Kasumi-1 (cell line): ENCODE results near the gene FASN.
A peak's percentile ranks its signal among the peaks of the same experiment; 100 is the strongest.

ENCODE experiments used
- DNase-seq, 2 experiments: peaks; one replicate each; lab custom pipeline; 2025; lab: John Stamatoyannopoulos, UW

FASN gene

DNA sequence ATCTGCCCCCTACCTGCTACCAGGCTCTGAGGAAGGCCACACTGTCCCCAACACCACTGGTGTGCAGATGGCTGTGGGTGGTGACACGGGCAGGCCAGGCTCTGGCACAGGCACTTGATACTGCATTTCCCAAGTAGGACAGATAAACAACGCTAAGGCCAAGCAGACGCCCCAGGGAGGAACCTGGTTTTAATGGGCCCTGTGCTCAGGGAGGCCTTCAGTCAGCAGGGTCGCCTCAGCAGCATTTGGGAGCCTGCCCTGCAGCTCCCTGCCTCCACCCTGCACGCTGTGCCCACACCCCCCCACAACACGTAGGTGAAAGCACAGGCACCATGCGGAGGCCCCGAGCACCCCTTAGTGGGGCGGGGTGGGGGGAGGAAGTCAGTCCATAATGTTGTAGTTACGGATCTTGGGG lies 3.3 kb upstream of the FASN start:
- DNase-seq, result no peak

DNA sequence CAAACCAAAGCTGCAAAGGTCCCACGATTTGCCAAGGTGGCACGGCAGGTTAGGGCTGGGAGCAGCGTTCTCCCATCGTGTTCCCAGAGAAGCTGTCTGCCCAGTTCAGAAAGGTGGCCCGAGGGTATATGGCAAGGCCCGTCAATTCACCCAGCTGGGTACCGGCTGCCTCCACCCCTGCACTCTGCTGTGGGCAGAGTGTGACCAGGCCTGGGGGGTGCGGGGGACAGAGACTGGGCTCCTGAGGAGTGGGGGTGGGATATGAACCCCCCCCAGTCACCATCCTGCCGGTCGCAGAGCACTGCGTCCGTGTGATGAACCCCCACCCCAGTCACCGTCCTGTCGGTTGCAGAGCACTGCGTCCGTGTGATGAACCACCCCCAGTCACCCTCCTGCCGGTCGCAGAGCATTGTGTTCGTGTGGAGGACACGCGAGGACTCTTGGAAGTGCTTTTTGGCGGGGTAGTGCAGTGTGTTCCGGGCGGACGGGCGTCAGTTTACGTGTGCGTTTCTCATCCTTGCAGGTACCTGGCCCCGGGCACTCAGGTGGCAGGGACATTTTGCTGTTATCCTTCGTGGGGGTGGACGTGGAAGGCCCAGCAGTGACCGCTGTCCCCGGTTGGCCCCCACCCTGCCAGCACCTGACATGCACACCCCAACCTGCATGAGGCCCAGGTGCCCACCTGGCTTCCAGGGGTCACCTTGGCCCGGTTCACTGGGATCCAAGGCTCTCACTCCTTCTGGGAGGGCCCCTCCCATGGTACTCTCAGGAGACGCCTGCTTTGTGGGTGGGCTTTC lies 2.7 kb upstream of the FASN start:
- DNase-seq, result no peak

DNA sequence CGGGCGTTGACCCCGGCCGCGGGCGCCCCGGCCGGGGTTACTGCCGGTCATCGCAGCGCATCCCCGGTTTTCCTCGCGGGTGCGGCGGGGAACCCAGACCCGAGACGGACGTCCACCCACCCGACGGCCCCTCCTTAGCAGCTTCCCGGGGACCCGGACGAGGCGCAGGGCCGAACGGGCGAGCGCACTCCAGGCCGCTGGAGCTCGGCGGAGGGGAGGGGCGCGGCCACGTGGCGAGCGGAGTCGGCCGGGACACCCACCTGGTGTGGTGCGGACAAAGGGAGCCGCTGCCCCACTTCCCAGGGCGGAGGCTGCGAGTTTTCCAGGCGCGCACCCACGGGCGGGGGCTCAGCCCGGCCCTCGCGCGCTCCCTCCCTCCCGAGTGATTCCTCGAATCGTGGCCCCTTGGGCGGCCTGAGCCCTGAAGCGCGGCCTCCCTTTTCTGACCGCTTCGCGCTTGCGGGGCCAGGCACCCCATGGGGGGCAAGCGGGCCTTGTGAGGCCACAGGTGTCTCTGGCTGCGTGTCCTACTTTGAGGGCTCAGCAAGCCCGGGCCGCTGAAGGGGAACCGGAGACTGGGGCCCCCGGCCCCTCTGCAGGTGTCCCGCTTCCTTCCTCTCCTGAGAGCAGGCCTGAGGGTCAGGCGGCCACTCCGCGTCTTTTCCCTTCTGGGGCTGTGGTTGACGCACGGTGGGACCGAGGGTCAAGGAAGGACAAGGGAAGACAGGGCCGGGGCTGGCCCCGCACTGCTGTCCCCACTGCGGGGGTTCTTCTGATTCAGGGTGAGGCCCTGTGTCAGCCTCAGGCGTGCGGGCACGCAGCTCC lies 1.1 kb upstream of the FASN start:
- peak in 1 of 2 experiments; percentile 17 for DNase-seq

DNA sequence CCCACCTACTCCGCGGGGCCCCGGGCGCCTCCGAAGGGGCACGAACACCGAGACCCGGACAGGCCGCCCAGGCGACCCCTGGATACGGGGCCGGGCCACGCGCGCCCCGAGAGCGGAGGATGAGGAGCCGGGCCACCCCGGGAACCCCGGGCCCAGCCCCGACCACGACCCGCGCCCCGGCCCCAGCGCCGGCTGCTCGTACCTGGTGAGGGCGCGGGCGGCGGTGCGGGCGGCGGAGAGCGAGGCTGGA lies 192 bp downstream of the FASN start:
- DNase-seq, result no peak

DNA sequence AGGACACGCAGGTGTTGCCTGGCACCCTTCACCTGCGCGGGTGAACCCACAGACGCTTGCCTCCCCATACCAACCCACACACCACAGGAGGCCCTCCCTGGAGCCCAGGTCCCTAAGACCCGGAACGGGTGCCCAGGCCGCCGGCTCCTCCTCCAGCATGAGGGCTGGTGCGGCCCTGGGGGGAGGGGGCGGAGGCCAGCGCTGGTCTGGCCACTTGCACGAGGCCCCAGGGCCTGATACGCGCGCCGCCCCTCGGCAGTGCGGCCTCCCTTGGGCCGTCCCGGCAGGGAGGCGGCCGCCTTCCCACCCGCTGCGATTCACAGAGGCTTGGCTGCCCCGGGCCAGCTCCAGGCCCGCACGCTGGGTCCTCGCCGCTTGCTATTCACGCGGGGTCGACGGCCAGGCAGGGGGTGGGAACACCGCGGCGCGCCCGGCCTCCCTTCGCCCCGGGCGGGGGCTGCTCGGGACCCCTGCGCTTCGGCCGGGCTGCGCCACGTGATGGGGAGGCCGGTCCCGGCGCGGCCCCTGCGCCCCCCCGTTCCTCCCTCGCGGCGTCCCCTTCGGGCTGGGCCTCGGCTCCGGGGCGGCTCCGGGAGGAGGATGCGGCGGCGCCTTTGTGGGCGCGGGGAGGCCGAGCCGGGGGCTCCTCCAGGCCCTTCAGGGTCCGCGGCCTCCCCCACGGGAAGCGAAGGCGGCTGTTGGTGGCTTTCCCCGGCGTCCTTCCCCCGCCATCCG lies 685 bp downstream of the FASN start:
- DNase-seq, result no peak

DNA sequence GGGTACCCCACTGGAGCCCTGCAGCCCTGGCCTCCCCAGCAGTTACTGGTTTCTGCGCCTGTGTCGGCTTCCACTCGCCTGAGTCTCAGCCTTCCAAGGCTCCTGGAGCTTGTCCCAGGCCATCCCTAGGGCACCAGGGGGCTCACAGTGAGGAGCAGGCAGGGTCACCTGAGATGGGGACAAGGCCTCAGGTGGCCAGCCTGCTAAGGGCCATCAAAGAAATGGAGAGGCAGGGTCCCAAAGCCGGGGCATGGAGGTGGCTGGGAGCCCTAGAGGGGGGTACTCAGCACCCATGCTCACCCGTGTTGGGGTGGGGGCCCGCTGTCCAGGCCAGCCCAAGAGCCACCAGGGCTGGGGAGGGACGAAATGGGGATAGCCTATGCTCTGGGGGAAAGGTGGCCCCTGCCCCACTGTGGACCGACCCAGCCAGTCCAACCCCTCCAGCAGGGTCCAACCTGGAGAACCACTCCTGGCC lies 1.3 kb downstream of the FASN start:
- DNase-seq, result no peak

DNA sequence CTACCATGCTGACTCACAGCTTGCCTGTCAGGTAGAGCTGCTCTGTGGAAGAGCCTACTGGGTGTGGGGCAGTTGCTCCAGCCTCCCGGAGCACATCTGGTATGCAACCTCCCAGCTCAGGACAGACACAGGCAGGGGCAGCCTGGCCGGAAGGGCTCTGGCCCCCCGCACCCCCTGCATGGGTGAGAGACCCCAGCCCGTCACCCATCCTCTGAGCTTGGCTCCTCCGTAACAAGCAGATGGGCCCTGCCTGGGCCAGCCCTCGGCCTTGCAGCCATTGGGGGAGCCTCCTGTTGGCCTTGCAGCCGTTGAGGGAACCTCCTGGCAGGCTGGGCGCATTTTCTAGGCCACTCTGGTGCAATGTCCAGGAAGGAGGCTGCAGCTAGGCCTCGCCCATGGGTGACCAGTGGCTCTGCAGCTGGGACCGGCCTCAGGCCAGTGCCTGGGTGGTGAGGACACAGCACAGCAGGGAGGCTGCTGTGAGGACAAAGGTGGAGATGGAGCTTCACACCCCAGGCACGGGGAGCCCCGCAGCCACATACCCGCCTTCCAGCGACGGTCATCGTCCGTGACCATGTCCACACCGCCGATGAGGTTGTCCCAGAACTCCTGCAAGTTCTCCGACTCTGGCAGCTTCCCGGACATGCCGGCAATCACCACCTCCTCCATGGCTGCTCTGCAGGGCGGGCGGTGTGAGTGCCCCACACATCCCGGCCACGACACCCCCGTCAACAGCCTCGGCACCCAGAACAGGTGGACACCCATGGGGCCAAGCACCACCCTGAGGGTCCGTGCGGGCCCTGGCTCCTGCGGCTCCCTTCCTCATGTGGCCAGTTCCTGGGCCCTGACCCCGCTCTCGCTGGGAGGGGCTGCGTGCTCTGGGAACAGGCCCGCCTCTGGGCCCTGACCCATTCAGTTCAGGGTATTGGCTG lies 2.0 kb downstream of the FASN start:
- no peak for DNase-seq

DNA sequence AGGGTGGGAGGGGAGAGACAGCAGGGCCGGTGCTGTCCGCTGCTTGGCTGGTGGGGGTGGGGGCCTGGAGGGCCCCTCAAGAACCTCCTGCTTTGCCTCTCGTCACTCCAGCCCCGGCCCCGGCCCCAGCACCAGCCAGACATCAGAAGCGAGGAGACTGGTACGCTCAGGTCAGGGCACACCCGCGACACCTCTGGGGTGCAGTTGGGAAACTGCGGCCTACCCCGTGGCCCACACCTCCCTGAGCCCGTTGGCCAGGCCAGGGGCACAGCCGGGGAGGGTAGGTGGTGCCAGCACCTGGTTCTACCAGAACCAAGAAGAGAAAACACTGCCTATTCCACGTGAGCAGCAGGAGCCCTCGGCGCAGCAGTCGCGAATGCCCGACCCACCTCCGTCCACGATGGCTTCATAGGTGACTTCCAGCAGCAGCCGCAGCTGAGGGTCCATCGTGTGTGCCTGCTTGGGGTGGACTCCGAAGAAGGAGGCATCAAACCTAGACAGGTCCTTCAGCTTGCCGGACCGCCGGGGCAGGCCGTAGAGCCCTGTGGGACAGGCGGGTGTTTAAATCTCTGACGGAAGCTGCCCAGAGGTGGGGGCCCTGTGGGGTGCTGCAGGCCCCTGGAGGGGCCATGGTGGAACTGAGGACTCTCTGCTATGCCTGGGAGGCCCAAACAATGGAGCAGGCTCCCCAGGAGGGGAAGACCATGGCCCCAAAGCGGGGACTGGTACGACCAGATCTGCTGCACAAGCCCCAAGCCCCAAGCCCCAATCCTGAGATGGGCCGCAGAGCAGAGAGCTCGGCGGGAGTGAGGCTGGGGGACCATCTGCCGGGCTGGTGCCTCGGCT lies 2.9 kb downstream of the FASN start:
- DNase-seq, result no peak

DNA sequence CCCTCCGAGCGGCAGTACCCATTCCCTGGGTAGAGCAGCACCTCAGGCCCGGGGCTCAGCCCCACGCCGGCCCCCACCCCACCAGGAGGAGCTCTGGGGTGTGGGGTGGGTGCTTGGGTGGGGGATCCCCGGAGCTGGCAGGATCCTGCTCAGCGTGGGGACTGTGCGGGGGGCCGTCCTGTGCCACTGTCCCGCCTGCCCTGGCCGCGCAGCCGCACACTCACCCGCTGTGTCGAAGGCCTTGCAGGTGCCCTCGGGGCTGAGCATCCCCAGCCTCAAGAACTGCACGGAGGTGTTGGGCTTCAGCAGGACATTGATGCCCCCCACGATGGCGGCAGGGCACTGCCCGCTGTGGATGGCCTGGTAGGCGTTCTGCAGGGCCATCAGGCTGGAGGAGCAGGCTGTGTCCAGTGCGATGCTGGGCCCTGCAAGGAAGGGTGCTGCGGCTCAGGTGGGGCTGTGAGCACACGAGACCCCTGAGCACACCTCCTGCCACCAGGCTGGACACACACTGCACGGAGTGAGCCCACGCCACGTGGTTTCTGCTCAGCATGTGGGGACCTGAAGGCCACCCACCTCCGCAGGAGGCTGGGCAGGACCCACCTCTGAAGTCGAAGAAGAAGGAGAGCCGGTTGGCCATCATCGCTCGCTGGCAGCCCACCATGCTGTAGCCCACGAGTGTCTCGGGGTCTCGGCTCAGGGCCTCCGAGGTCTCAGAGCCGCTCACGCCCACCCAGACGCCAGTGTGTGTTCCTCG lies 4.9 kb downstream of the FASN start:
- DNase-seq, result no peak

DNA sequence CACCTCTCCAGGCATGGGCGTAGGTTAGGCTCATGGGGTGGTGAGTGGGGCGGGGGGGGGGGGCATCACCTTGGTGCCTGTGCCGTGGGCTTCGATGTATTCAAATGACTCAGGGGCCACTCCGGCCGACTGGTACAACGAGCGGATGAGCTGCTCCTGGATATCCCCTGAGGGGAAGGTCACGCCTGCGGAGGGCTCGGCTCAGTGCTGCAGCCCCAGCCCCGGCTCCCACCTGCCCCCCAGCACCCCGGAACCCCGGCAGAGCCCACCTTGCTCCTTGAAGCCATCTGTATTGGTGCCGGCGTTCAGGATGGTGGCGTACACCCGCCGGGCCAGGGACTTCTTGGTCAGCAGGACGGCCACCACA lies 5.4 kb downstream of the FASN start:
- no peak for DNase-seq

DNA sequence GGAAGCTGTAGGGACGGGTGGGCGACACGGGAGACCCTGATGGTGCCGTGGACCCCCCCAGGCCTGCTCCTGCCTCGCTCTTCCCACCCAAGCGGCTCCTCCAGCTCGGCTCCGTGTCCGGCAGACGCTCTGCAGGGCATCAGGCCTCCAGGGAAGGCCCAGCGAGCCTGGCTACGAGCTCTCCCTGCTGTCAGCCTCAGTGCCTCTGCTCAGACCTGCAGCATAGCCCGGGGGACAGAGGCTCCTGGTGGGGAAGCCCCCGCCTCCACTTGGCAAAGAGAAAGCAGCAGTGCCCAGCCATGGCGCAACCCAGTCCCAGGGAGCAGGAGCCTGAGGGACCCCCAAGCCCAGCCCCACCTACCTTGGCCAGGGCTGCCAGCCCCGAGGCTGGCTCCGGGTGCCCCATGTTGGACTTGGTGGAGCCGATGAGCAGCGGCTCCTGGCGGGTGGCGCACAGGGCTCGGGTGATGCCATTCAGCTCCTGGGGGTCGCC lies 5.9 kb downstream of the FASN start:
- no peak for DNase-seq

DNA sequence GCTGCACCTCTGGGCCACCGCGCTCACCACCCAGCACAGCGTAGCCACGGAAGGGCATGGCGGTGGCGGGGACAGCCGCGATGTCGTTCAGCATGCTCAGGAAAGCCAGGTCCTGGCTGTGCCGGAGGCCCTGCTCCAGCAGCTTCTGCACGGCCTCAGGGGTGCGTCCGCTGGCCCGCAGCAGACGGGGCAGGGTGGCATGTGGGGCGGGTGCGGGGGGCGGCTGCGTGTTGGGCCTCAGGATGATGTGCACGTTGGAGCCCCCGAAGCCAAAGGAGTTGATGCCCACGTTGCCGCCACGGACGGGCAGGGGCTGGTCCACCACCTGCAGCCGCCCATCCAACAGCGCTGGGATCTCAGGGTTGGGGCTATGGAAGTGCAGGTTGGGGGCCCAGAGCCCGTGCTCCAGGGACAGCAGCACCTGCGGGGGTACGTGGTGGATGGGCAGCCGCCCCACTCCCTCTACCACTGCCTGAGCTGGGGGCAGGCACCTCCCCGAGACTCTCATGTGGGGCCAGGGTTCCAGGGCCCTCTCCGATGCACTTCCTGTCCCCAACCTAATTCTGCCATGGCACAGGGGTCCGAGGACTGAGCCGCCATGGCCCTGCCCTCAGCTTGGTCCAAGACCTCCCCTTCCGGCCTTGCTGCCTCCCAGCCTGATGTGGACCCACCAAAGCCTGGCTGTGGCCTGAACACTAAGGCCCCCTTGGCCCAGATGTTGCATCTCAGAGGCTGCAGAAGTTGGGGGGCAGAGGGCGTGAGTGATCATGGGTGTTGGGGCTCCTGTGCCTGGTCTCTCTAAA lies 6.6 kb downstream of the FASN start:
- no peak for DNase-seq

DNA sequence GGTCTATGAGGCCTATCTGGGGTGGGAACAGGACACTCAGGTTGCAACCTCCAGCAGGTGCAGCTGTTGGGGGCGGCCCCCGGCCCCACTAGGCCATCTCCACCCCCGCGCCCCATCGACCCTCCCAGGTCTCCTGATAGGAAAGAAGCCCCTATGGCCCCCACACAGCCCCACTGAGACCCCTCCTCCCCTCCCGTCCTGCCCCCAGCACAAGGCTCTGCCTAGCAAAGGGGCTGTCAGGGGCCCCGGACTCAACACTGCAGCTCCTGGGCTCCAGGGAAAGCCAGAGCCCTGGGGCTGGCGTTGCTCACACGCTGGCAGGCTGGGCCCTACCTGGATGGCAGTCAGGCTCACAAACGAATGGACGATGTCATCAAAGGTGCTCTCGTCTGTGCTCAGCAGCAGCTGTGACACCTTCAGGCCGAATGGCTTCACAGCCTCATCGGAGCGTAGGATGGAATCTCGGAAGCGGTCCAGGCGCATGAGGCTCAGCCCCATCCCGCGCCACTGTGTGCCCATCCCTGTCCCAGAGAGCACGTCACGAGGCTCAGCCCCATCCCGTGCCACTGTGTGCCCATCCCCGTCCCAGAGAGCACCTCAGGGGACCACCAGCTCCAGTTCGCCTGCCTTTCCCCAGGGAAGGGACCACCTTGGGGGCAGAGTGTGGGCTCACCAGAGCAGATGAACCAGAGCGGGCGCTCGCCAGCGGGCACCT lies 7.3 kb downstream of the FASN start:
- no peak for DNase-seq

DNA sequence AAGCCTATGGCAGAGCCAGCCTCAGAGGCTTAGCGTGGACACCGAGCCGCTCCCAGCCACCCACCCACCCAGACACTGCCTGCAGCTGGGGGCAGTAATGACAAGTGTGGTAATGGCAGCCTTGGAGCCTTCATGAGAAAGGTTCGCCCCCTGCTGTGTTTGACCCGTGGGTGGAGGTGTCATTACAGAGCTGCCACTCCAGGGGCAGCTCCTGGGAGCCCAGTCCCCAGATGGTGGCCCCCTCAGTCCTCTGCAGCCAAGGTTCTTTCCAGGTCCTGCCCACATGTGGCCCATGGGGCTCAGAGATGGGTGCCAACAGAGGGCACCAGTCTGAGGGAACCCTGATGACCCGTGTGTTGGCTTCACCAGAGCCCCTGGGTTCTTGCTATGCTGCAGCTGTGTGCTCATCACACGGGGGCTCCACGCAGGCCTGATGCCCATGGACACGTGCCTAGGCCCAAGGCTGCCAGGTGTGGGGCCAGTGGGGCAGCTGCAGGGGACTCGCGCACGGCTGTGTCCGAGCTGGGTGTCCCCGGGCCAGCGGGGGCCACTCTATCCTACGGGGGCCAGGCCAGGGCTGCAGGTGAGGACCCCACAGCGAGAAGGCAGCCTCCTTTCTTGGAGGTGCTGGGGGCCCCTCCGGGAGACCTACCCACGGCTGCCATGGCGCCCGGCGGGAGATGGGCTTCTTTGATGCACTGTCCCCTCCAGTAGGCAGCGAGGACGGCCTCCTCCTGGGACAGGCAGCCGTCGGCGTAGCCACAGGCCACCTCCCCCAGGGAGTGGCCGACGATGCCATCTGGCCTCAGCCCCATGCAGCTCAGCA lies 8.1 kb downstream of the FASN start:
- no peak for DNase-seq

DNA sequence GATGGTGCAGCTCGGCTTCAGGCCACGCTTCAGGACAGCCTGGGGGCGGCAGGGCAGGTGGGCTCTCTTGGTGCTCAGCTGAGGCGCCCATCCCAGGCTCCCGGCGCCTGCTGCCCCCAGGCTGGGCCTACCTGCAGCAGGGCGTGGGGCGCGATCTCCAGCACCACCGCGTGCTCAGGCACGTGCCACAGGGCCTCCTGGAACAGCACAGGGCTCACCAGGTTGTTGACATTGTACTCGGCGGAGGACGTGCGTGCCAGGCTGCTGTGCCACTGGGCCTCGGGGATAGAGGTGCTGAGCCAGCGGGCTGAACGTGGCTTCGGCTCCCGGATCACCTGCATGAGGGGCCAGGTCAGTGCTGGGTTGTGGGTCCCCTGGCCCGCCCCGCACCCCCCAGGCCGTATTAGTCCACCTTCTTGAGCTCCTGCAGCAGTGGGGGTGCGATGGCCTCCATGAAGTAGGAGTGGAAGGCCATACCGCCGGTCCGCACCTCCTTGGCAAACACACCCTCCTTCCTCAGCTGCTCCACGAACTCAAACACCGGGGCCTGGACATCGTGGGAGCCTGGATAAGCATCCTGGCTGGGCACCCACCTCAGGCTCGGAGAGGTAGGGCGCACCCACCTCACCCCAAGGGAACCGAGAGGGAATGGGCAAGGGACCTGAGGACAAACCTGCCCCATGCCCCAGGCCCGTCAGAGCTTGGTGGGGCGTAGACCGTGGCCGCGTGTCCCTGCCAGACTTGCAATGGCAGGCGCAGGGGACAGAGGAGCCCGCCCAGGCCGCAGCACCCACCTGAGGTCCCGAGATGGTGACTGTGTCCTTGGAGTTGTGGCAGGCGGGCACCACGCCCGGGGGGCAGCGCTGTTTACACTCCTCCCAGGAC lies 9.0 kb downstream of the FASN start:
- no peak for DNase-seq
